22Rv1 (cell line): ENCODE data around the gene PADI3.

Source experiments
- H3K27ac ChIP-seq: fragments of 450-650 bp; 2 replicates; pipeline ENCODE4 v1.5.1; 2017
- ZFX ChIP-seq: fragments of 450-650 bp; IDR thresholded peaks from 2 replicates; pipeline ENCODE4 v1.6.1; 2017; ENCODE audit warnings: antibody characterized with exemption, borderline replicate concordance
- TF ChIP-seq, protein P1 (sequence below): fragments of 450-650 bp; IDR thresholded peaks from 2 replicates; pipeline ENCODE4 v1.5.1; 2017; ENCODE audit warnings: mild to moderate bottlenecking

The PADI3 gene

DNA sequence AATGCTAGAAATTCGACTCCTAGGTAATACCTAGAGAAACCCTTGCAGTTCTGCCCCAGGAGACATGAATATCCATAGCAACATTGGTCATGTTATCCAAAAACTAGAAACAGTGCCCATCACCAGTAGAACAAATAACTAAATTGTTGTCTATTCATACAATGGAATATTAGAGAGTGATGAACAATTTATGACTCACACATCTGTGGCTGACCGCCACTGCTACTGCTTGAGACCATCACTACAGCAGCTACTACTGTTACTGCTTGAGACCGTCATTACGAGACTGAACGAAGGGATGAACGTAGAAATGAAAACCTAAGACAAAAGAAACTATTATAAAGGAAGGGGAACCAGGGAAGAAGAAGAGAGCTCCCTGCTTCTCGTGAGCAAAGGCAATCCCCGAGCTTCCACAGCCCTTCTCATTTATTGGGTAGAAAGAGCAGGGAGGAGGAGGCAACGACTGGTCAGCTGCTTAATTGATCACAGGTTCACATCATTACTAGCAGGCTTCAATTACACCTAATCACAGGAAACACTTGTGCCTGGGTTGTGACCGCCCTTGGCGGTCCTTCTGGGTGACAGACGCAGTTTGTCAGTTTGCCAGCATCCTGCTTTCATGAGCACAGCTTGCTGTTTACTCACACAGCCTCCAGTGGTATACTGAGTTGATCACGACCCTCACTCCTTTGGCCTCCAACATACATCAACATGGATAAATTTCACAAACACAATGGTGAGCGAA is 45.0 kb downstream of the PADI3 start:
- H3K27ac ChIP-seq = no peak overlapping the region
- TF ChIP-seq, protein P1, sequence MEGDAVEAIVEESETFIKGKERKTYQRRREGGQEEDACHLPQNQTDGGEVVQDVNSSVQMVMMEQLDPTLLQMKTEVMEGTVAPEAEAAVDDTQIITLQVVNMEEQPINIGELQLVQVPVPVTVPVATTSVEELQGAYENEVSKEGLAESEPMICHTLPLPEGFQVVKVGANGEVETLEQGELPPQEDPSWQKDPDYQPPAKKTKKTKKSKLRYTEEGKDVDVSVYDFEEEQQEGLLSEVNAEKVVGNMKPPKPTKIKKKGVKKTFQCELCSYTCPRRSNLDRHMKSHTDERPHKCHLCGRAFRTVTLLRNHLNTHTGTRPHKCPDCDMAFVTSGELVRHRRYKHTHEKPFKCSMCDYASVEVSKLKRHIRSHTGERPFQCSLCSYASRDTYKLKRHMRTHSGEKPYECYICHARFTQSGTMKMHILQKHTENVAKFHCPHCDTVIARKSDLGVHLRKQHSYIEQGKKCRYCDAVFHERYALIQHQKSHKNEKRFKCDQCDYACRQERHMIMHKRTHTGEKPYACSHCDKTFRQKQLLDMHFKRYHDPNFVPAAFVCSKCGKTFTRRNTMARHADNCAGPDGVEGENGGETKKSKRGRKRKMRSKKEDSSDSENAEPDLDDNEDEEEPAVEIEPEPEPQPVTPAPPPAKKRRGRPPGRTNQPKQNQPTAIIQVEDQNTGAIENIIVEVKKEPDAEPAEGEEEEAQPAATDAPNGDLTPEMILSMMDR = no peak
- TF ChIP-seq ZFX = no peak

- TF ChIP-seq ZFX = no peak
- TF ChIP-seq, protein P1 = no peak
- H3K27ac ChIP-seq = no peak overlapping the region
Measured at GRCh38 chr1:17295292-17295691, 46.4 kb downstream of the PADI3 start.

DNA sequence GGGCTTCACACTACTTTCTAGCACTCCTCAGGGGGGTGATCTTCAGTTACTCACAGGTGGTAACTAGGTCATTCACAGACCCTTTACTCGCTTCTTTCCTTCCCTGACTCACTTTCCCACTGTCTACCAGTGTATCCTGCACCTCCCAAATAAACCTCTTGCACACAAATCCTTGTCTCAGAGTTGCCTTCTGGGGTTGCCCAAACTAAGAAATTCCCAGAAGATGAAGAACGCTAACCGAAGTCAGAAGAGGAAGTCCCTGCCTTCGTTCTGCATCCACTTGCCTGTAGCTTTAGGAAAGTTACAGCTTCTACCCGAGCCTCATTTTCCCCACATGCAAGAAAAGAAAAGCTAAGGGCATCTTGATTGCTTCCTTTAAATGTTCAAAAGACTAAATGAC is 47.2 kb downstream of the PADI3 start:
- H3K27ac ChIP-seq = no peak overlapping the region
- no peak for TF ChIP-seq ZFX
- TF ChIP-seq, protein P1 = no peak

- TF ChIP-seq, protein P1 = no peak
- TF ChIP-seq ZFX = no peak
Measured at GRCh38 chr1:17297991-17298390, 49.1 kb downstream of the PADI3 start.

GRCh38 chr1:17301767-17302166 is 52.9 kb downstream of the PADI3 start:
- no peak overlapping the region for H3K27ac ChIP-seq
- TF ChIP-seq, protein P1 = no peak
- TF ChIP-seq ZFX = no peak

More at GRCh38 chr1:17297991-17298390, 49.1 kb downstream of the PADI3 start:
- H3K27ac ChIP-seq = no peak overlapping the region

- TF ChIP-seq, protein P1 = no peak
- no peak for TF ChIP-seq ZFX
- no peak overlapping the region for H3K27ac ChIP-seq
Measured at GRCh38 chr1:17304151-17304825, 55.4 kb downstream of the PADI3 start.

DNA sequence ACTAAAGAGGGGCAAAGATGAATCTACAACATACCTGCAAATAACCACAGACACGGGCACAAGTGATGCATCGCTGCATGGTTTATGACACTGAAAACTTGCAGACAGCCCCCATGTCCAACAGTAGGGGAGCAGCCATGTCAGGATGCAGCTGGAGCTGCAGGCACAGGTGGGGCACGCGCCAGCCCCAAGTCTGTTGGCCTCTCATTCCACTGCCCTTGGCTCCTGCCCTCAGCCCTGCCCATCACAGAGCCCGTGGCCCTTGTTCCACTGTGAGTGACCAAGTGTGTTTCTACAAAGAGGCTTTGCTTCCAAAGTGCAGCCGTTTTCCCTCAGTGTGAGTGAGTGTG is 55.9 kb downstream of the PADI3 start:
- TF ChIP-seq, protein P1 = no peak
- TF ChIP-seq ZFX = no peak

More for the DNA sequence above, 55.9 kb downstream of the PADI3 start:
- no peak overlapping the region for H3K27ac ChIP-seq
